Osteocyte (in vitro differentiated cells): ENCODE data around the gene ZNF280D. TPM values are rescaled to one million over a fixed set of nuclear protein-coding genes. Genes with fewer than 3 reads are reported as not detected.

Source experiments
- DNase-seq: peaks from one replicate; pipeline ENCODE4 v3.0.0; 2021; ENCODE audit warnings: mixed read lengths; ENCODE audit not compliant: unreplicated experiment; ENCODE audit errors: extremely low spot score
- H3K27ac Mint-ChIP-seq: one replicate; pipeline ENCODE4 v1.8.0; 2021; ENCODE audit warnings: mild to moderate bottlenecking, mixed read lengths; ENCODE audit not compliant: unreplicated experiment
- H3K27me3 Mint-ChIP-seq: one replicate; pipeline ENCODE4 v1.8.0; 2021; ENCODE audit warnings: mixed read lengths; ENCODE audit not compliant: unreplicated experiment
- H3K36me3 Mint-ChIP-seq: one replicate; pipeline ENCODE4 v1.8.0; 2021; ENCODE audit warnings: mixed read lengths; ENCODE audit not compliant: unreplicated experiment
- H3K4me1 Mint-ChIP-seq: one replicate; pipeline ENCODE4 v1.8.0; 2021; ENCODE audit warnings: mixed read lengths; ENCODE audit not compliant: unreplicated experiment
- H3K4me3 Mint-ChIP-seq: one replicate; pipeline ENCODE4 v1.8.0; 2021; ENCODE audit warnings: mild to moderate bottlenecking, moderate library complexity, mixed read lengths; ENCODE audit not compliant: unreplicated experiment
- H3K9me3 Mint-ChIP-seq: one replicate; pipeline ENCODE4 v1.8.0; 2021; ENCODE audit warnings: mixed read lengths; ENCODE audit not compliant: unreplicated experiment
- total RNA-seq: library from RNA; stranded (reverse); gene quantifications from 2 replicates; pipeline ENCODE4 v1.2.1, GENCODE V29; 2021
- TF ChIP-seq, protein P1 (sequence below): fragments of 200-600 bp; sonication (generic); IDR thresholded peaks from 2 replicates; pipeline ENCODE4 v1.5.0; 2021; ENCODE audit warnings: antibody characterized with exemption, mild to moderate bottlenecking, moderate library complexity

The ZNF280D gene
- total RNA-seq, 1 donor from 2014 or later = 16.1 TPM

DNA sequence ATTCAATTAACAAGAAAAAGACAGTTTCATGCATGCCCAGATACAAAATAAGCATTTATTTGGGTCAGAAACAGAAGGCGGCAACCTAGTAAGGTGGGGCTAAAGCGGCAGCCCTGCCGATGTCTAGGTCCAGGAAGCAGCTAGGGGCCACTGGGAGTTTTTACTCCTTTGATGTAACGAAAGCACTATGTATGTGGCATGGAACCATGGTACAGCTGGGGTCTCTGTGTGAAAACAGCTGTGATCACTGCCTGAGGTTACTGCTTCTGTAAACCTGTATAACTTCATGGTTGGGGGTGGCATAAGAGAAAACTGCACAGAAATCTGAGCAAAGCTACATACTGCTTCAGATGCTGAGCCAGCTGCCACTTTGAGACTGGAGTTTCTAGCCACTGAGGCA lies 119.5 kb downstream of the ZNF280D start:
- H3K36me3 Mint-ChIP-seq = peaks cover 3% of the 10 kb centered on the region
- peaks cover 3% of the 10 kb centered on the region for H3K9me3 Mint-ChIP-seq
- TF ChIP-seq, protein P1, sequence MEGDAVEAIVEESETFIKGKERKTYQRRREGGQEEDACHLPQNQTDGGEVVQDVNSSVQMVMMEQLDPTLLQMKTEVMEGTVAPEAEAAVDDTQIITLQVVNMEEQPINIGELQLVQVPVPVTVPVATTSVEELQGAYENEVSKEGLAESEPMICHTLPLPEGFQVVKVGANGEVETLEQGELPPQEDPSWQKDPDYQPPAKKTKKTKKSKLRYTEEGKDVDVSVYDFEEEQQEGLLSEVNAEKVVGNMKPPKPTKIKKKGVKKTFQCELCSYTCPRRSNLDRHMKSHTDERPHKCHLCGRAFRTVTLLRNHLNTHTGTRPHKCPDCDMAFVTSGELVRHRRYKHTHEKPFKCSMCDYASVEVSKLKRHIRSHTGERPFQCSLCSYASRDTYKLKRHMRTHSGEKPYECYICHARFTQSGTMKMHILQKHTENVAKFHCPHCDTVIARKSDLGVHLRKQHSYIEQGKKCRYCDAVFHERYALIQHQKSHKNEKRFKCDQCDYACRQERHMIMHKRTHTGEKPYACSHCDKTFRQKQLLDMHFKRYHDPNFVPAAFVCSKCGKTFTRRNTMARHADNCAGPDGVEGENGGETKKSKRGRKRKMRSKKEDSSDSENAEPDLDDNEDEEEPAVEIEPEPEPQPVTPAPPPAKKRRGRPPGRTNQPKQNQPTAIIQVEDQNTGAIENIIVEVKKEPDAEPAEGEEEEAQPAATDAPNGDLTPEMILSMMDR = no peak
- no peak for DNase-seq
- no peak overlapping the region for H3K4me3 Mint-ChIP-seq
- peaks cover 20% of the 10 kb centered on the region for H3K27me3 Mint-ChIP-seq
- no peaks in the 10 kb centered on the region for H3K4me1 Mint-ChIP-seq
- no peak overlapping the region for H3K27ac Mint-ChIP-seq

DNA sequence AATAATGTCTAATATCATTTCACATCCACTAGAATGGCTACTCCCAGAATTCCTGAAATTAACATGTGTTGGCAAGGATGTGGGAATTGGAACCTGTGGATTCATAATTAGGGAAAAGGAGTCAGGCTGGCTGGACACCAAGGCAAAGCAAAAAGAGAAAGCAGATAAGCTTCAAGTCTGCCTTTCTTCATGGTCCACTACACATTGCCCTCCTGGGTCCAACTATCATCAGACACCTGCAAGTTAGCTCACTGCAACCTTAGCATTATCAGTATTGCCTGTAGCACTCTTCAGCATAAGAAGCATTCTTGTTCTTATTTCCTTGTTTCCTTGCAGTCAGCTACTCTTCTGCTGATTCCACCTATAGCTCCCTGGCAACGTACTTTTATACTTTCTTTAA lies 124.3 kb downstream of the ZNF280D start:
- Mint-ChIP-seq H3K4me1 (no peaks in the 10 kb centered on the region), H3K27ac (no peak overlapping the region), H3K27me3 (peaks cover 18% of the 10 kb centered on the region), H3K4me3 (no peak overlapping the region), H3K36me3 (no peaks in the 10 kb centered on the region), H3K9me3 (peaks cover 12% of the 10 kb centered on the region)
- DNase-seq = no peak
- TF ChIP-seq, protein P1 = no peak

DNA sequence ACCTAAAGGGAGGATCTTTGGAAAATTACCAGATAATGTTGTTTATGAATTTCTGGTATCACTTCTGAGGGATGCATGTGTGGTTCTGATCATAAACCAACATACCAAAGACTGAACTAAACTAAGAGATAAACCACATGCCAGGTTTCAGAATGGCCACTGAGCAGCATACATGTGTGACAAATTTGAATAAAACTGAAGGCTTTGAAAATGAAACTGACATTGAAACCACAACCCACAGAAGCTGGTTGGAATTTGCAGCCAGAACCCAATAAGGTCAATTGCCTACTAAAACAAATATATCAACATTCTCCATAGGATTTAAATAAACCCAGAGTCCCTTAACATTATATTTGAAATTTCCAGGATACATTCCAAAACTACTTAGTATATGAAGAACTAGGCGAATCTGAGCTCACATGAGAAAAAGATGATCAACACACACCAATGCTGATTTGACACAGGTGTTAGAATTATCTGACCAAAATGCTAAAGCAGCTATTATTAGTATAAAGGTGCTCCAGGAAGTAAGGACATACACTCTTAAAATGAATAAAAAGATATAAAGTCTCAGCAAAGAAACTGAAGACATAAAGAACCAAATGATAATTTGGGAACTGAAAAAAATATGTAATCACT lies 125.0 kb downstream of the ZNF280D start:
- Mint-ChIP-seq H3K9me3 (peaks cover 12% of the 10 kb centered on the region), H3K27ac (no peak overlapping the region), H3K4me3 (no peak overlapping the region), H3K27me3 (peaks cover 12% of the 10 kb centered on the region), H3K36me3 (no peaks in the 10 kb centered on the region), H3K4me1 (no peaks in the 10 kb centered on the region)
- TF ChIP-seq, protein P1 = no peak
- DNase-seq = no peak

DNA sequence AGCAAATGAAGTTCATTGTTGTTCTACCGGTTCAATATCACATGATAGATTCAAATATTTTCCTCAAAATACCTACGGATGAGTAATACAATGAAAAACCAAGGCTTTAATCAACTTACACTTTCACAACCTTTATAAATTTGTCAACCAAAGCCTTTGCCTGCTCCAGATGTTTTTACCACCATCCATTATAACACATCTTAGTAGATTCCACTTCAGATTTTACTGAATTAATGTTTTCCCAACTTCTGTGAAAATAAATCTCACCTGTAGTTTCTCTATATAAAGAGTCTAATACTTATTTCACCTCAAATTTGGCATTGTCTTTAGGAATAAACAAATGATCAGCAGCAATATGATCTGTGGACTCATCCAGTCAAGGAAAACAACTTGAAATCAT lies 131.1 kb downstream of the ZNF280D start:
- no peak overlapping the region for H3K4me3 Mint-ChIP-seq
- DNase-seq = no peak
- H3K9me3 Mint-ChIP-seq = peaks cover 20% of the 10 kb centered on the region
- H3K4me1 Mint-ChIP-seq = peaks cover 3% of the 10 kb centered on the region
- H3K27me3 Mint-ChIP-seq = peaks cover 2% of the 10 kb centered on the region
- H3K27ac Mint-ChIP-seq = no peak overlapping the region
- TF ChIP-seq, protein P1 = no peak
- peaks cover 3% of the 10 kb centered on the region for H3K36me3 Mint-ChIP-seq

DNA sequence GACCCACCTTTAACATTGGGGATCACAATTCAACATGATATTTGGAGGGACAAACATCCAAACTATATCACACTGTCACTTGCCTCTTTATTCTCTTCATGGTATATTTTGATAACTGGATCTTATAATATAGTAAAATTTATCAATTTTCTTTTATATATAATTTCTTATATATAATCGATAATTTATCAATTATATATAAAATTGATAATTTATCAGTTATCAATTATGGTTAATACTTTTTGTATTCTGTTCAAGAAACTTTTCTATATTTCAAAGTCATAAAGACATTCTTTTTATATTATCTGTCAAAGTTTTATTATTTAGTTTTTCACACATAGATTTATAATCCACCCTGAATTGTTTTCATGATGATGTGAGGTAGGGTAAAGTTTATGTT lies 132.9 kb downstream of the ZNF280D start:
- H3K36me3 Mint-ChIP-seq = peaks cover 3% of the 10 kb centered on the region

More for the DNA sequence above, 132.9 kb downstream of the ZNF280D start:
- no peak overlapping the region for H3K27ac Mint-ChIP-seq
- H3K4me3 Mint-ChIP-seq = no peak overlapping the region
- H3K9me3 Mint-ChIP-seq = peaks cover 19% of the 10 kb centered on the region
- TF ChIP-seq, protein P1 = no peak
- DNase-seq = no peak
- H3K4me1 Mint-ChIP-seq = peaks cover 3% of the 10 kb centered on the region
- peaks cover 4% of the 10 kb centered on the region for H3K27me3 Mint-ChIP-seq
